Omental fat pad (tissue), 4 donors: ENCODE measurements around the gene RPL35. TPM values are rescaled to one million over a fixed set of nuclear protein-coding genes. Genes with fewer than 3 reads are reported as not detected.

Experiments used
- ATAC-seq: fragments of 150-250 bp; one replicate; pipeline ENCODE4 v1.9.1; 2016; ENCODE audit warnings: mild to moderate bottlenecking, moderate library complexity; ENCODE audit not compliant: low FRiP score
- DNase-seq: peaks from one replicate; pipeline ENCODE4 v3.0.0-alpha.2; 2019; ENCODE audit warnings: low spot score
- CTCF ChIP-seq, 3 donors: fragments of 450-650 bp; IDR thresholded peaks; one replicate each; pipeline ENCODE4 v1.5.1; 2016 to 2017; ENCODE audit warnings: antibody characterized with exemption in 3 of 3, mild to moderate bottlenecking in 3 of 3, moderate library complexity in 2 of 3
- total RNA-seq, 4 donors: library from RNA; depleted of rRNA; stranded (reverse); fragments of >200 nt; gene quantifications; one replicate each; pipeline ENCODE4 v1.1.0, GENCODE V29; 2016

Gene RPL35
- total RNA-seq, 4 donors from 2014 or later: 1,657 to 2,235 (median 2,199) TPM

GRCh38 chr9:124815601-124816000 lies 46.2 kb downstream of the RPL35 start:
- DNase-seq: no peak
- ATAC-seq: no peak
- TF ChIP-seq CTCF (IDR thresholded peaks at IDR 0.05): no peak

GRCh38 chr9:124814164-124814535 lies 47.6 kb downstream of the RPL35 start:
- DNase-seq: no peak
- no peak for ATAC-seq
- TF ChIP-seq CTCF (IDR thresholded peaks at IDR 0.05): no peak

GRCh38 chr9:124813501-124814163 lies 48.1 kb downstream of the RPL35 start:
- no peak for TF ChIP-seq CTCF (IDR thresholded peaks at IDR 0.05)
- DNase-seq (no peak), ATAC-seq (no peak)

- no peak for TF ChIP-seq CTCF (IDR thresholded peaks at IDR 0.05)
- no peak for ATAC-seq
- DNase-seq: no peak
Observed at GRCh38 chr9:124813041-124813440, 48.7 kb downstream of the RPL35 start.

- no peak for ATAC-seq
- no peak for TF ChIP-seq CTCF (IDR thresholded peaks at IDR 0.05)
- DNase-seq: no peak
Observed at GRCh38 chr9:124812441-124812876, 49.3 kb downstream of the RPL35 start.

GRCh38 chr9:124810663-124811355 lies 50.9 kb downstream of the RPL35 start:
- no peak for ATAC-seq
- TF ChIP-seq CTCF (IDR thresholded peaks at IDR 0.05): no peak
- no peak for DNase-seq
